Naive thymus-derived CD8-positive, alpha-beta T cell (primary cell): Measurements from ENCODE around the gene BCAP31. TPM values are rescaled to one million over a fixed set of nuclear protein-coding genes. Genes with fewer than 3 reads are reported as not detected.

ENCODE experiments used
- ATAC-seq, 2 donors: fragments of 150-1000 bp; cut with Tn5 transposase in 1 of 2; sonication (Bioruptor Pico), chemical (Tn5 transposase) in 1 of 2; 1 replicate in 1 of 2; 2 replicates in 1 of 2; pipeline ENCODE4 v1.10.0; 2021; ENCODE audit warnings: mild to moderate bottlenecking in 2 of 2, moderate library complexity in 2 of 2
- POLR2A ChIA-PET: fragments of 350-600 bp; sonication (Branson Sonifier 250); formaldehyde crosslinking; loops from one replicate; lab custom pipeline; 2021; ENCODE audit warnings: antibody characterized with exemption; lab: Charles Lee
- DNase-seq, 10 donors: peaks; one replicate each; pipeline versions ENCODE4 v3.0.0 to v3.0.0-alpha.2; 2020 to 2022
- H3K27ac Mint-ChIP-seq, 10 donors: one replicate each; pipeline ENCODE4 v1.8.0; 2020 to 2022; ENCODE audit warnings: mild to moderate bottlenecking in 10 of 10, mixed read lengths in 10 of 10, moderate library complexity in 4 of 10, inconsistent platforms in 1 of 10
- H3K27me3 Mint-ChIP-seq, 5 donors: one replicate each; pipeline ENCODE4 v1.8.0; 2021 to 2022; ENCODE audit warnings: mixed read lengths in 5 of 5
- H3K36me3 Mint-ChIP-seq, 3 donors: one replicate each; pipeline ENCODE4 v1.8.0; 2020 to 2022; ENCODE audit warnings: mixed read lengths in 3 of 3, mild to moderate bottlenecking in 2 of 3, inconsistent platforms in 1 of 3
- H3K4me1 Mint-ChIP-seq, 4 donors: one replicate each; pipeline ENCODE4 v1.8.0; 2021 to 2022; ENCODE audit warnings: mixed read lengths in 4 of 4
- H3K4me3 Mint-ChIP-seq, 10 donors: one replicate each; pipeline ENCODE4 v1.8.0; 2020 to 2022; ENCODE audit warnings: mild to moderate bottlenecking in 10 of 10, mixed read lengths in 10 of 10, moderate library complexity in 6 of 10, inconsistent platforms in 1 of 10
- H3K9me3 Mint-ChIP-seq, 9 donors: one replicate each; pipeline ENCODE4 v1.8.0; 2020 to 2022; ENCODE audit warnings: mixed read lengths in 9 of 9, mild to moderate bottlenecking in 3 of 9, inconsistent platforms in 1 of 9, moderate library complexity in 1 of 9
- polyA plus RNA-seq, 3 donors: library from polyadenylated mRNA; unstranded; fragments of 300-500 nt; fragmentation: Illumina TruSeq; gene quantifications; one replicate each; pipeline ENCODE4 v1.2.3, GENCODE V29; 2021
- total RNA-seq, 8 experiments: library from RNA in 2 of 8; stranded (reverse) in 2 of 8; gene quantifications; one replicate each; pipeline ENCODE4 v1.2.3 and lab custom pipeline; 2021 to 2026

The BCAP31 gene
- total and polyA plus RNA-seq, 5 experiments from 2014 or later, result 108 to 328 (median 298) TPM

DNA sequence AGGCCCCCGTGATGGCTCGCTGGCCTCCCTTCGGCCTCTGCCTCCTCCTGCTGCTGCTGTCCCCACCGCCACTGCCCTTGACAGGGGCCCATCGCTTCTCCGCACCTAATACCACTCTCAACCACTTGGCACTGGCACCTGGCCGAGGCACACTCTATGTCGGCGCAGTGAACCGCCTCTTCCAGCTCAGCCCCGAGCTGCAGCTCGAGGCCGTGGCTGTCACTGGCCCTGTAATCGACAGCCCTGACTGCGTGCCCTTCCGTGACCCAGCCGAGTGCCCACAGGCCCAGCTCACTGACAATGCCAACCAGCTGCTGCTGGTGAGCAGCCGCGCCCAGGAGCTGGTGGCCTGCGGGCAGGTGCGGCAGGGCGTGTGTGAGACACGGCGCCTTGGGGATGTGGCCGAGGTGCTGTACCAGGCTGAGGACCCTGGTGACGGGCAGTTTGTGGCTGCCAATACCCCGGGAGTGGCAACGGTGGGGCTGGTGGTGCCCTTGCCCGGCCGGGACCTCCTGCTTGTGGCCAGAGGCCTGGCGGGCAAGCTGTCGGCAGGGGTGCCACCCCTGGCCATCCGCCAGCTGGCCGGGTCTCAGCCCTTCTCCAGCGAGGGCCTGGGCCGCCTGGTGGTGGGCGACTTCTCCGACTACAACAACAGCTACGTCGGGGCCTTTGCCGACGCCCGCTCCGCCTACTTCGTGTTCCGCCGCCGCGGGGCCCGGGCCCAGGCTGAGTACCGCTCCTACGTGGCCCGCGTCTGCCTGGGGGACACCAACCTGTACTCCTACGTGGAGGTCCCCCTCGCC, 42.9 kb upstream of the BCAP31 start:
- Mint-ChIP-seq H3K9me3 (no peaks in the 10 kb centered on the region), H3K27me3 (no peaks in the 10 kb centered on the region), H3K27ac (no peak overlapping the region), H3K4me3 (peak overlapping the region in 3 of 10 donors; percentile 30 to 41 (median 36)), H3K4me1 (peaks cover 8 to 22% (median 17%) of the 10 kb centered on the region in 4 donors), H3K36me3 (no peaks in the 10 kb centered on the region)
- no peak for ATAC-seq
- POLR2A ChIA-PET, result interaction anchor here (1.5 kb wide), 1 partner anchor 181 kb away, joined by 3 read pairs; no protein-coding TSS in a partner anchor
- no peak for DNase-seq

GRCh38 chrX:153766098-153766817, 42.1 kb upstream of the BCAP31 start:
- H3K9me3 Mint-ChIP-seq, result no peaks in the 10 kb centered on the region
- POLR2A ChIA-PET, result interaction anchor here (1.5 kb wide), 1 partner anchor 182 kb away, joined by 3 read pairs; no protein-coding TSS in a partner anchor
- no peaks in the 10 kb centered on the region for H3K36me3 Mint-ChIP-seq
- H3K27ac Mint-ChIP-seq, result peak overlapping the region in 1 of 10 donors; percentile 78
- DNase-seq (peak in 3 of 10 donors; percentile 9 to 12 (median 10)), ATAC-seq (peak; percentile 58 to 61)
- no peaks in the 10 kb centered on the region for H3K27me3 Mint-ChIP-seq
- H3K4me1 Mint-ChIP-seq, result peaks cover 8 to 22% (median 17%) of the 10 kb centered on the region in 4 donors
- H3K4me3 Mint-ChIP-seq, result peak overlapping the region in 5 of 10 donors; percentile 22 to 36 (median 30)

DNA sequence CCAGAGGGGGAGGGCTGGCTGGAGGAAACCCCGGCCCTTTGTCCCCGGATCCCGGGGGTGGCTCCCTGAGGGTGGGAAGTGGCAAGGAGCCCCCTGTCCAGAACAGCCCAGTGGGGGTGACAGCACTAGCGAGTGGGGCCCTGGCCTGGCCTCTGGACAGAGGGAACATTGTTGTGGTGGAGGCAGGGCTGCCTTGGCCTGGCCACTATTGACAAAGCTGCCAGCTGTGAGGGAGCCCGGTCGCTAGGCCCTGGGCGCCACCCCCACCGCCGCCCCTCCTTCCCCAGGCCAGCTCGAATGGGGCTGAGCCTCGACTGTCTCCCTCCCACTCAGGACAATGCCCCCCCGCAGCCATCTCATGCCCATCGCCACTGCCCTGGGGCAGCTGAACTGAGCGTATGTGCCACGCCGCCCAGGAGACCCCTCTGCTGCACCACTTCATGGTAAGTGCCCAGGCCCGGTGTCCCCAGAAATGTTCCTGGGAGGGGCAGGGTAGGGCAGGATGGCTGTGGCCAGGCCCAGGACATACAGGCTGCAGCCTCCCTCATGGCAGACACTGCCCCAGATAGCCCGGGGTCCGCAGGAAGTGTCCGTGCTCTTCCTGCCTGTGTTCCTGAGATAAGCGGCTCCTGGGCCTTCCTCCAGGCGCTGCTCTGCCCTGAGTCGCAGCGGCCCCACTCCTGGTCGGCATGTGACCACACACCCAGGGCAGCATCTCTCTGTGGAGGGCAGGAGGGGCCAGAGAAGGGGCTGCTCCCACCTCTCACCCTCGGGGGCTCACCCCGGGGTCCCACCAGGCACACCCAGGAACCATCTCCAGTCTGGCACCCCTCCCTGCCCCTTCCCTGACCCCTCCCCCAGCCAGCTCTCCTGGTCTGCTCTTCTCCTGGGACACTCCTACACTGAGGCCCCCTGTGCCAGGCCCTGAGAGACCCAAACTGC, 41.2 kb upstream of the BCAP31 start:
- H3K27me3 Mint-ChIP-seq, result no peaks in the 10 kb centered on the region
- H3K4me3 Mint-ChIP-seq, result no peak overlapping the region
- H3K27ac Mint-ChIP-seq, result no peak overlapping the region
- no peaks in the 10 kb centered on the region for H3K36me3 Mint-ChIP-seq
- POLR2A ChIA-PET, result interaction anchor here (1.5 kb wide), 1 partner anchor 182 kb away, joined by 3 read pairs; no protein-coding TSS in a partner anchor
- peaks cover 8 to 22% (median 17%) of the 10 kb centered on the region in 4 donors for H3K4me1 Mint-ChIP-seq
- no peaks in the 10 kb centered on the region for H3K9me3 Mint-ChIP-seq
- DNase-seq (no peak), ATAC-seq (no peak)

GRCh38 chrX:153764786-153765137, 40.6 kb upstream of the BCAP31 start:
- ATAC-seq, result no peak
- no peaks in the 10 kb centered on the region for H3K27me3 Mint-ChIP-seq

GRCh38 chrX:153763989-153764755, 40.0 kb upstream of the BCAP31 start, which contains the start of gene PLXNB3:
Gene PLXNB3, plus strand, starts transcription at chrX:153764249. Its CDS starts 1,287 bp downstream, at chrX:153765536.
- ATAC-seq (peak; percentile 87 to 90), DNase-seq (peak; percentile 54 to 84 (median 70))
- Mint-ChIP-seq H3K9me3 (no peaks in the 10 kb centered on the region), H3K4me1 (peaks cover 8 to 22% (median 17%) of the 10 kb centered on the region in 4 donors), H3K27me3 (no peaks in the 10 kb centered on the region), H3K27ac (peak within 1 kb of the TSS in 2 of 10 donors; percentile 8 to 74), H3K4me3 (peak within 1 kb of the TSS in 1 of 10 donors; percentile 58), H3K36me3 (no peaks in the 10 kb centered on the region)
- POLR2A ChIA-PET, result interaction anchor here (0.8 kb wide), 1 partner anchor 161 kb away, joined by 3 read pairs; no protein-coding TSS in a partner anchor

More at GRCh38 chrX:153764786-153765137, 40.6 kb upstream of the BCAP31 start:
- no peak for DNase-seq
- Mint-ChIP-seq H3K4me1 (peaks cover 8 to 22% (median 17%) of the 10 kb centered on the region in 4 donors), H3K27ac (no peak overlapping the region), H3K36me3 (no peaks in the 10 kb centered on the region), H3K4me3 (no peak overlapping the region), H3K9me3 (no peaks in the 10 kb centered on the region)
- POLR2A ChIA-PET, result interaction anchor here (0.8 kb wide), 1 partner anchor 160 kb away, joined by 3 read pairs; no protein-coding TSS in a partner anchor

- H3K27me3 Mint-ChIP-seq, result no peaks in the 10 kb centered on the region
- H3K9me3 Mint-ChIP-seq, result no peaks in the 10 kb centered on the region
- DNase-seq, result no peak
- POLR2A ChIA-PET, result no interaction called here
- H3K27ac Mint-ChIP-seq, result no peak overlapping the region
- no peak for ATAC-seq
- H3K4me1 Mint-ChIP-seq, result peaks cover 8 to 22% (median 19%) of the 10 kb centered on the region in 4 donors
- no peaks in the 10 kb centered on the region for H3K36me3 Mint-ChIP-seq
- H3K4me3 Mint-ChIP-seq, result peak overlapping the region in 1 of 10 donors; percentile 58
Measured at GRCh38 chrX:153763298-153763932, 39.2 kb upstream of the BCAP31 start.

- POLR2A ChIA-PET, result no interaction called here
- no peak for DNase-seq
- ATAC-seq, result no peak
- Mint-ChIP-seq H3K27ac (no peak overlapping the region), H3K9me3 (no peaks in the 10 kb centered on the region), H3K27me3 (no peaks in the 10 kb centered on the region), H3K36me3 (no peaks in the 10 kb centered on the region), H3K4me1 (peaks cover 5 to 15% (median 15%) of the 10 kb centered on the region in 4 donors), H3K4me3 (no peak overlapping the region)
Measured at GRCh38 chrX:153762626-153763173, 38.5 kb upstream of the BCAP31 start.

- Mint-ChIP-seq H3K27ac (no peak overlapping the region), H3K4me3 (no peak overlapping the region), H3K36me3 (no peaks in the 10 kb centered on the region), H3K9me3 (no peaks in the 10 kb centered on the region), H3K4me1 (peaks cover 5 to 15% (median 15%) of the 10 kb centered on the region in 4 donors), H3K27me3 (no peaks in the 10 kb centered on the region)
- DNase-seq (no peak), ATAC-seq (no peak)
- POLR2A ChIA-PET, result no interaction called here
Measured at GRCh38 chrX:153761863-153762262, 37.7 kb upstream of the BCAP31 start.

DNA sequence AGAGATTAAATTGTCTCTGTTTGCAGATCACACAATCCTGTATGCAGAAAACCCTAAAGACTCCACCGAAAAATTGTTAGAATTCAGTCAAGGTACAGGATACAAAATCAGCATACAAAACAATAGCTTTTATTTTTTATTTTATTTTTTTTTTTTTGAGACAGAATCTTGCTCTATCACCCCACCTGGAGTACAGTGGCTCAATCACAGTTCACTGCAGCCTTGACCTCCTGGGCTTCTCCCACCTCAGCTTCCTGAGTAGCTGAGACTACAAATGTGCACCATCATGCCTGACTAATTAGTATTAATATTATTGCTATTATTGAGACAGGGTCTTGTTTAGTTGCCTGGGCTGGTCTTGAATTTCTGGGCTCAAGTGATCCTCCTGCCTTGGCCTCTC, 30.9 kb upstream of the BCAP31 start:
- H3K27me3 Mint-ChIP-seq, result no peaks in the 10 kb centered on the region
- POLR2A ChIA-PET, result interaction anchor here (0.7 to 1.1 kb wide), 2 partner anchors 17 to 193 kb away, joined by 4 to 7 read pairs; no protein-coding TSS in a partner anchor
- no peak for DNase-seq

GRCh38 chrX:153750127-153750774, 26.1 kb upstream of the BCAP31 start:
- H3K27me3 Mint-ChIP-seq, result peaks cover 0 to 8% (median 3%) of the 10 kb centered on the region in 5 donors
- peaks cover 0 to 2% (median under 1%) of the 10 kb centered on the region in 4 donors for H3K4me1 Mint-ChIP-seq
- no peaks in the 10 kb centered on the region for H3K36me3 Mint-ChIP-seq
- POLR2A ChIA-PET, result no interaction called here
- no peak for DNase-seq
- no peak overlapping the region for H3K4me3 Mint-ChIP-seq
- ATAC-seq, result no peak
- no peaks in the 10 kb centered on the region for H3K9me3 Mint-ChIP-seq
- no peak overlapping the region for H3K27ac Mint-ChIP-seq

More for the DNA sequence above, 30.9 kb upstream of the BCAP31 start:
- no peak overlapping the region for H3K4me3 Mint-ChIP-seq
- no peak for ATAC-seq
- no peak overlapping the region for H3K27ac Mint-ChIP-seq
- H3K36me3 Mint-ChIP-seq, result no peaks in the 10 kb centered on the region
- peaks cover 0 to 5% (median 0%) of the 10 kb centered on the region in 4 donors for H3K4me1 Mint-ChIP-seq
- H3K9me3 Mint-ChIP-seq, result no peaks in the 10 kb centered on the region
